IPS-18c (cell line): ENCODE measurements around the gene GRIA4.
"Not testable (repeated sequence)": the region's sequence is repeated elsewhere in the genome, so short reads cannot be mapped to it uniquely, and the experiment has no call there.

Experiments used
- H3K4me3 ChIP-seq: 2 replicates; pipeline ENCODE4 v1.7.0; 2013; ENCODE audit warnings: low read depth, mild to moderate bottlenecking, low read length, moderate library complexity; ENCODE audit not compliant: insufficient read depth
- H3K9me3 ChIP-seq: one replicate; pipeline ENCODE4 v1.6.1; 2013; ENCODE audit warnings: mild to moderate bottlenecking, low read length, moderate library complexity; ENCODE audit not compliant: control insufficient read depth, insufficient read depth

The GRIA4 gene

DNA sequence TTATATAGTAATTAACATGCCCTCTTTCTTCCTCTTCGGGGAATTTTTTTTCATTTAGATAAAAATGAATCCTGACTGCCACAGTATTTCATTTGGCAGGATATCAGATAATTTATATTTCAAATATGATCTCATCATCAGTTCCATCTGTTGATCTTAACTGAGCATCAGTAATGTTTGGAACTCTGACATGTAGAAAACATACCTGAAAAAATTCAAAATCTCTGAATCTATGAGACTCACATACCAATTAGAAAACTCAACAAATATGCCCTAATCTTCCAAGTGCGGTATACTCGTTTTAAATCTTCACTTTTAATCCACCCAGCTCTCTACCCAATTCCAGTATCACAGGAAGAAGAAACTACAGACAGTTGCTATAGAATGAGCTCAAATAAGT, 250.2 kb downstream of the GRIA4 start:
- Histone ChIP-seq H3K4me3 (no peak overlapping the region), H3K9me3 (no peaks in the 10 kb centered on the region)

DNA sequence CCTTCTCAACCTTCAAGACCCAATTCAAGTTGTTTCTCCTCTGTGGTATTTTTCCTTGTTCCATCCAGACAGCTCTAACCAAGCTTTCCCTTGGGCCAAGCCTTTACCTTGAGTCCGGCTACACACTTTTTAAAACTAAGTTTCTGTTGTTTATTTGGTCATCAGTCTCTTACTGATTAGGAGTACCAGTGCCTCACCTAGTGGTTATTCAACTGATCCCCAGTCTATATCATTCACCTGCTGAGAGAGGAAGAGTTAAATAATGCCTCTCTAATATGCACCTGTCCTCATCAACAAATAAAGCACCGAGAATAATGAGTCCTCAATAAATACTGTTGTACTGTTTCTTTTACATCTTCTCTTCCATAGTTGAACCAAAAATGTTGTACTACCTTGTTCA, 251.4 kb downstream of the GRIA4 start:
- Histone ChIP-seq H3K9me3 (no peaks in the 10 kb centered on the region), H3K4me3 (no peak overlapping the region)

DNA sequence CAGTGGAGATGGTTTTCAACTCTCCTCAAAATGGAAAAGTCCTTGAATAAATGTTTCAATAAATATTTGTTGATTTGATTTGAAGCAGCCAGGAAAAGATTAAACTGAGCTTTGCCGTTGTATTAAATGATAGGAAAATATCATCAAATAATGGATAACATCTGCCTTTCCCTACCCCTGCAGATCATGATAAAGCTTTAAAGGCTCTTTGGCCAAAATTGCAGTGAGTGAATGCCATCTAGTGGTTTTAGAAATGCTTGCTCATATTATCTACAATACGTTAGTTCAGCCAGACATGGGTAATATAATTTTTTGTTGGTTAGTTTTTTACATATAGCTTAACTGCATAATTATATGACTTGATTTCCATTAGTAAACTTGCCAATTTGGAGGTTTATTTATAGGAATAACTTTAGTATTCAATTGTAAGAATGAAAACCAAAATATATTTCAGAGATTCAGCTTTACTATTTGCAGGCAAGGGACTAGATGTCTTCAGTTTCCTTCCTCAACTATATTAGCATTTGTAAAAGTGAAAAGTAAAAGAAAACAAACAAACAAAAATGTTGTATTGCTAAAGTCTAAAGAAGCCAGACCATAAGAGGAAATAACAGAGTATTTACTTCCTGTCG, 253.0 kb downstream of the GRIA4 start:
- no peak overlapping the region for H3K4me3 ChIP-seq
- H3K9me3 ChIP-seq, result no peaks in the 10 kb centered on the region

DNA sequence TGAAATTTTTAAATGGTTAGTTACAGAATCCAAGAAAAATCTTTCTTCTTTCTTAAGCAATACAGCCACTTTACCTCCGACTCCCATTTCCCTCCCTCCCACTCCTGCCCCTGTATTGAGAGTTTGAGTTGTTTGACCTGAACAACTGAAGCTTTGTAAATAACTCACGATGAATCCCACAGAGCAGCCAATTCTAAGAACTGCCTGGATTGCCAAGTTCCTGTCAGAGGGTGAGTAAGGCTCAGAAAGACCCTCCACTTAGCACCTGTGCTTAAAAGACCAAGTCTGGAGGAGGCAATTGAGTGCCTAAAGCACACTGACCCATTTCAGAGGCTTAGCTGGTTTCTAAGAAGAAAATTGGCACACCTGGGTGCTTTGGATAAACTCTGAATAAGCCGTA, 253.7 kb downstream of the GRIA4 start:
- Histone ChIP-seq H3K4me3 (no peak overlapping the region), H3K9me3 (no peaks in the 10 kb centered on the region)

DNA sequence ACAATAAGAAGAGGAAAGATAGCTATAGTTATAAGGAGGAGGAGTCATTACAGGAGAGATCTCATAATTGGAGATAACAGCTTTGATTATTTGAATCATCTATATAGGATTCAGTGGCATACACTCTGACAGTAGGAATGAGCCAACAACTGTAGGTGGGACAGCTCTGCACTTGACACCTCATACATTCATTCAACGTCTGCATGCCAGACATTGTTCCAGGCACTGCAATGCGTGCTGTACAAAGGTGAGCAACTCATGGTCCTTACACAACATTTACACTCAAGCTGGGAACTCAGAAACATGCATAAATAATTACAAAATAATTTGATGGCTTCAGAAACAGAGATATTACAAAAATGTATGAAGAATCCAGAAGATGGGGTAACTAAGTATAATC, 257.9 kb downstream of the GRIA4 start:
- H3K9me3 ChIP-seq, result no peaks in the 10 kb centered on the region
- no peak overlapping the region for H3K4me3 ChIP-seq

DNA sequence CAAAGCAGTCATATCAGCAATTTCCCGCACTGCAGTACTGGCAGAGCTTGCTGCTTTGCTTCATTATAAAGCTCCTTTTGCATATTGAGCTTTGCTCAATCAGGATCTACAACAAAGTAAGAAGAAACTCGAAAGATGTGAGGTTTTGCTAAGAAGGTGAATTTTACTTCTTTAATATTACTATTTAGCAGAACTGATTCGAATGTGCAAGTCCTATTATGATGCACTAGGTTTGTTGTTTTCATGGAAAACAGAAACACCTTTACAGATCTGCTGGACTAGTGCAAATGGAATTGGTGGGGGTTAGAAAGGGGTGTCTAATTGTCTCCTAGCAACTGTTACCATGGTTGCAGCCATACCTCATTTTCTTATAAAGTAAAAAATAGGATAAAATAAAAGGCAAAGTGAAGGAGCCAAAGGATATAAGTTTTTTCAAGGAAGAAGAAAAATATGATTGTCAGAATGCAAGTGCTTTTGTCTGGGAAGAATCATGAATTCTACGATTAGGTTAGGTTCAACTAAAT, 259.0 kb downstream of the GRIA4 start:
- no peak overlapping the region for H3K4me3 ChIP-seq
- H3K9me3 ChIP-seq, result no peaks in the 10 kb centered on the region

DNA sequence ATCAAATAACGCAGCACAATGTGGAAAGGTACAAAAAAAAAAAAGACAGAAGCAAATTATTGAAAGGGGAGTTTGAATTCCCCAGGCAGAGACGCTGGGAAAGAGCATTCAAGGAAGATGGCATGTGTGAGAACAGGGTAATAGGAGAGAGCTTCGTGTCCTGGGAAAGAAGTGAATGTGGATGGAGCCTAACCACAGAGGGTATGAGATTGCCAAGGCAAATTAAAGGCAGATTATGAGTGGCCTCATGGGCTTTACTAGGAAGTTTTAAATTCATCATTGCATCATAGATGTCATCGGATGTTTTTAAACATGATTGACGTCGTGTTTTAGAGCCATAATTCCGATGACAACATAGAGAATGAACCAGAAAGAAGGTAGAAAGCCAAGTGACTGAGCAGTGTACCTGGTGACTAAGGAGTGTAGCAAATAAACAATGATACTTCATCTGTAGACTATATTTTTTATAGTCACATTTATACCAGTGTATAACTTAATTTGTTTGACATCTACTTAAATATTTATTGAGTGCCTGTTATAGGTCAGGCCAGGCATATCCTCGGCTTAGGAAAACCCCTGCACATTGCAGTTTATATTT, 260.7 kb downstream of the GRIA4 start:
- Histone ChIP-seq H3K4me3 (no peak overlapping the region), H3K9me3 (no peaks in the 10 kb centered on the region)

DNA sequence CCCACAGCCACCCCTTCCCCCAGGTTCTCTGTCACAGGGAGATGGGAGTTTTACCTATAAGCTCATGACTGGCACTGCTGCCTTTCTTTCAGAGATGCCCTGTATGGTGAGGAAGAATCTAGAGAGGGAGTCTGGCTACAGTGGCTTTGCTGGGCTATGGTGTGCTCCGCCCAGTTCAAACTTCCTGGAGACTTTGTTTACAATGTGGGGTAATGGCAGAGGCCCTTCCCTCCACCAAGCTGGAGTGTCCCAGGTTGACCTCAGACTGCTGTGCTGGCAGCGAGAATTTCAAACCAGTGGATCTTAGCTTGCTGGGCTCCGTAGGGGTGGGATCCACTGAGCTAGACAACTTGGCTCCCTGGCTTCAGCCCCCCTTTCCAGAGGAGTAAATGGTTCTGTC, 268.6 kb downstream of the GRIA4 start:
- Histone ChIP-seq H3K9me3 (no peaks in the 10 kb centered on the region), H3K4me3 (no peak overlapping the region)

DNA sequence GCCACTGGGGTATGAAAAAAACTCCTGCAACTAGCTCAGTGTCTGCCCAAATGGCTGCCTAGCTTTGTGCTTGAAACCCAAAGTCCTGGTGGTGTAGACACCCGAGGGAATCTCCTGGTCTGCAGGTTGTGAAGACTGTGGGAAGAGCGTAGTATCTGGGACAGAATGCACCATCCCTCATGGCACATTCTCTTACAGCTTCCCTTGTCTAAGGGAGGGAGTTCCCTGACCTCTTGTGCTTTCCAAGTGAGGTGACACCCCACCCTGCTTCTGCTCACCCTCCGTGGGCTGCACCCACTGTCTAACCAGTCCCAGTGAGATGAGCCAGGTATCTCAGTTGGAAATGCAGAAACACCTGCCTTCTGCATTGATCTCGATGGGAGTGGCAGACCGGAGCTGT, 269.1 kb downstream of the GRIA4 start:
- H3K4me3 ChIP-seq, H3K9me3 ChIP-seq: not testable (repeated sequence)

DNA sequence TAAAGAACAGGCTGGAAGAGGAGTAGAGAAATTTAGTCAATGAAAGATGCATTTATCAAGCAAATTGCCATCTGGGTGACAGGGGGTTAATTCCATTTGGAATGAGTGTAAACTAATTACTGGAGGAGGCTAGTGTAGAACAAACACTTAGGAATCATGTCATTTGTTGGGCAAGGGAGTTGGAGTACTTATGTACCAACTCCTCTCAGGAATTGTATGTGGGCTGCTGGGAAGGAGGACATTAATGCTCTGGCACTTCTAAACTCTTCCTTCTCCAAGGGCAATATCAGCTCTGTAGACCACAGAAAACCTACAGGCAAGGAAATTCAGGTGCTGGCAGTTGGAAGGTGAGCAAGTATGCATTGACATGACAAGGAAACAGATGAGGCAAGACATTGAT, 271.2 kb downstream of the GRIA4 start:
- Histone ChIP-seq H3K9me3 (no peaks in the 10 kb centered on the region), H3K4me3 (no peak overlapping the region)

DNA sequence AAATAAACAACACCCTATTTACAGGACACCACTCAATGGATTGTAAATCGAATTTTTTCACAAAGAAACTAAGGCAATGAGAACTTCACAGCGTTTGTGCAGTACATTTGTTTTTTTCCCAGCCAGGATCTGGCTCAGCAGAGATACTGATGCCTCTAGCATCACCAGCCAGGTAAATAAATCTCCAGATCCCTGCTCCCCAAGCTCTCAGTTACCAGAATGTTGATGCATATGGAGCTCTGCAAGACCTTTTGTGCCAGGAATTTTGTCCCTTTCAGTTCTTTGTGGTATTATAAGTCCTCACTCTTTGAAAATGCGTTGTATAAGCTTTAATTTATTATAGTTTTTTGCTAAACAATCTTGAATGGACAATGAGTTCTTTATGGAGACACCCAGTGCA, 274.6 kb downstream of the GRIA4 start:
- H3K9me3 ChIP-seq, result no peaks in the 10 kb centered on the region

DNA sequence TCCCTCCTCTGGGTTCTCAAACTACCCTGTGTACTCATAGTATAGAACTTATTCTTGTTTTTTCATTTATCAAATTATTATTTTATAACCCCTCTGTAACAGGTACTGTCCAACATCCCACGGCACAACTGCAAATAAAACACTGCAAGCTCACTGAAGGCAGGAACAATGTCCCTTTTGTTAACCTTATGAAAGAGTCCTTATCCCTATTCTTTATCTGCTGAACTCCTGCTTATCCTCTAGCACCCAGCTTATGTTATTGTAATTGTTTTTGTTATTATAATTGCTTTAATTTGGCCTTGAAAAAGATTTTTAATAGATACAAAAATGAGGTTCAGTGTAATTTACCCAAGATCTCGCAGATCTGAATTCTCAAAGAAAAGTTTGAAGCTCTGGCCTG, 281.8 kb downstream of the GRIA4 start:
- Histone ChIP-seq H3K4me3 (no peak overlapping the region), H3K9me3 (no peaks in the 10 kb centered on the region)

More for the DNA sequence above, 274.6 kb downstream of the GRIA4 start:
- no peak overlapping the region for H3K4me3 ChIP-seq

DNA sequence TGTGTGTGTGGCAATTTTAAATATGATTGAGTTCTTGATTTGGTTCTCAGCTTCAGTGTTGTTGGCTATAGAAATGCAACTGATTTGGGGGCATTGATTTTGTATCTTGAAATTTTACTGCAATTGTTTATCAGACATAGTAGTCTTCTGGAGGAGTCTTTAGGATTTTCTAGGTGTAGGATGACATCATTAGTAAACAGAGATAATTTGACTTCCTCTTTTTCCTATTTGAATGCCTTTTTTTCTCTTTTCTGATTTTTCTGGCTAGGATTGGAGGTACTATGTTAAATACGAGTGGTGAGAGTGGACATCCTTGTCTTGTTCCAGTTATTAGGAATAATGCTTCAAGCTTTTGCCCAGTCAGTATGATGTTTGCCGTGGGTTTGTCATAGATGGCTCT, 287.3 kb downstream of the GRIA4 start:
- Histone ChIP-seq H3K4me3 (no peak overlapping the region), H3K9me3 (no peaks in the 10 kb centered on the region)

DNA sequence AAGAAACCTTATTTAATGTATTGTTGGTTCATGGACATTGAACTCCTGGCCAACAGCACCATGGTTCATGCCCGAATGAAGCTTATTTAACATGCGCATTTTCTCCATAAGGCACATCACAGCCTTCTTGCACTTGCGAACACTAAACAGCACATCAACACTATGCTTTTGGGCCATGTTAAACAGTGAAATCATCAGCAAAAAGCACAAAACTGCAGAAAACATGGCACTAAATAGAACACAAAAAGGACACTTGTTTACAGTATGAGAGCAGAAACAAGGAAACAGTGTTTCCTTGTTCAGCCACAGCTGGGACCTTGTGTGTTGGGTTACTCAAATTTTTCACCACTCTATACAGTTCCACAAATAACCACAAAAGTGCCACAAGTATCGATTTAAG, 289.9 kb downstream of the GRIA4 start:
- Histone ChIP-seq H3K4me3 (no peak overlapping the region), H3K9me3 (no peaks in the 10 kb centered on the region)

DNA sequence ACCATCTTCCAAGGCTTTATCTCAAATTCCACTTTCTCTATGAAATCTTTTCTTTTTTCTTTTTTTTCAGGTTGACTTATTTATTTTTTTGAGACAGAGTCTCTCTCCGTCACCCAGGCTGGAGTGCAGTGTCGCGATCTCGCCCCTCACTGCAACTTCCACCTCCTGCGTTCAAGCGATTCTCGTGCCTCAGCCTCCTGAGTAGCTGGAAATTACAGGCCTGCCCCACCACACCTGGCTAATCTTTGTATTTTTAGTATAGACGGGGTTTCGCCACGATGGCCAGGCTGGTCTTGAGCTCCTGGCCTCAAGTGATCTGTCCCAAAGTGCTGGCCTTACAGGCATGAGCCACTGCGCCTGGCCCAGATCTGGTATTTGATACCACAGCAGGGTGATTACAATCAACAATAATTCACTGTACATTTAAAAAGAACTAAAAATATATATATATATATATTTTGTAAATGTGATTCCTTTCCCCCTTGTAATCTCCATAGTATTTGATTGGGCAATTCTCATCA, 290.7 kb downstream of the GRIA4 start:
- Histone ChIP-seq H3K4me3 (no peak overlapping the region), H3K9me3 (no peaks in the 10 kb centered on the region)

DNA sequence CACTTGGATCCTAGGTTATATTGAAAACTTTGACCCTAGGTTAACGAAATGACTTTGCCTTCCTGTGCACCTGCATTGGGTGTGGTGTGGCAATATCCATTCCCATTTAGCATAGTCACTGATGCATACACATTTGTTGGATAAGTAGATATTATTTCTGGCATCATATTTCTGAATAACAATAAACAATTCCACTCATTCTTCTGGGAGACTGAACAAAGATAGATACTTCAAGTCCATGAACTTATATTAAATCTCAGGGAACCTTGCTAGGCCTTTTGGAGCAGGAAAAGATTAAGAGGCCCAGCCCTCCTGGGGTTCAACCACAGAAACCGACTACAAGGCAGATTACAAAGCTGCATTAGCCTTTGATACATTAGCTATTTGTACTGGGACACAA, 293.2 kb downstream of the GRIA4 start:
- no peak overlapping the region for H3K4me3 ChIP-seq

DNA sequence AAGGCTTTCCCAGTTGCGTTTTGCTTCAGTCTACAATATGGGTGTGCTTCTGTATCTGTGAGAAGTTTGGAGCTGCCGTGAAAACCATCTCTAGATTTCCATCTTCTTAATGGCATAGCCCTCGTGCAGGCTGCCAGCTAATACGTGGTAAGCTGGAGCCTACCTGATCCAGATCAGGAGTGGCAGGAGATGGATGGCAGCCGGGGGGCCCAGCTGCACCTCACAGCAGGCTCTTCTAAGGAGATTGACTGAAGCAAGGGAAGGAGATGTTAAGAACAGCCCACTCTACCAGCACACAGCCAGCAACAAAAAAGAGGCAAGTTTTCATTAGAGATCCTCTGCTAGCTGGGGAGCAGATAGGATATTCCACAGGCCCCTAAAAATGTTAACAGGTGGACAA, 296.6 kb downstream of the GRIA4 start:
- Histone ChIP-seq H3K4me3 (no peak overlapping the region), H3K9me3 (no peaks in the 10 kb centered on the region)

More for the DNA sequence above, 293.2 kb downstream of the GRIA4 start:
- no peaks in the 10 kb centered on the region for H3K9me3 ChIP-seq

DNA sequence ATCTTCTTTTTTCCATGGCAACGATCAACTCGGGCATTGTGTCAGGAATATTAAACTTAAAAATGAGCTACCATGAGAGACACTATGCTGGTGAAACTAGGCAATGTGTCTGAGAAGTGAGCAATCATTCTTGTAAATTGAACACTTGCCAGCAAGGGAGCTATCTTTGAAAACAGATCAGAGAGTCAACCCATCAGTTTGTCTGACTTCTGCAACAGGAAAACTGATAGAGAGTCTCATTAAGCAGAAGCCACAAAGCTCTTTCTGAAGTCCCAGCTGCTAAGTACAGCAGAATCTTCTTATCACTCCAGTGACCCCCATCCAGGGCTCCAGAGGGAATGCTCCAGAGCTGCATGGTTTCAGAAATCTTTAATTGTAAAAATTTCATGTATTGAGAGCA, 297.4 kb downstream of the GRIA4 start:
- Histone ChIP-seq H3K9me3 (no peaks in the 10 kb centered on the region), H3K4me3 (no peak overlapping the region)
